GM12892 (cell line): ENCODE results near the gene CYTL1.

Experiments
- POLR2A ChIP-seq: IDR thresholded peaks from 2 replicates; pipeline ENCODE4 v1.6.1; 2011; ENCODE audit warnings: low read depth, low read length, control low read depth
- POLR2AphosphoS5 ChIP-seq: IDR thresholded peaks from 2 replicates; pipeline ENCODE4 v1.6.1; 2011; ENCODE audit warnings: low read depth, low read length, control low read depth

GRCh38 chr4:4989083-4989622 lies 30.1 kb downstream of the CYTL1 start:
- TF ChIP-seq POLR2AphosphoS5 (no peak), POLR2A (no peak)
